ENCODE results near the gene EXT2. TPM values are rescaled to one million over a fixed set of nuclear protein-coding genes. Genes with fewer than 3 reads are reported as not detected.

Gene EXT2
- total RNA-seq, 1 donor: 174 TPM

GRCh38 chr11:44243086-44243485 lies 147.6 kb downstream of the EXT2 start:
- no peak for DNase-seq (ENCODE audit: insufficient read length, low spot score, missing footprints)
- Histone ChIP-seq H3K4me3 (ENCODE audit: insufficient read depth, low read length) (no peak overlapping the region), H3K27me3 (ENCODE audit: insufficient read depth, low read length) (no peaks in the 10 kb centered on the region), H2AFZ (ENCODE audit: low read length) (peak overlapping the region; percentile 18), H4K20me1 (ENCODE audit: insufficient read depth, low read length) (no peaks in the 10 kb centered on the region), H3K79me2 (ENCODE audit: insufficient read depth, low read length) (no peaks in the 10 kb centered on the region), H3K4me2 (ENCODE audit: insufficient read depth, low read length) (peak overlapping the region; percentile 39), H3K4me1 (ENCODE audit: insufficient read depth, low read length) (peaks cover 47% of the 10 kb centered on the region), H3K36me3 (ENCODE audit: insufficient read depth, low read length) (no peaks in the 10 kb centered on the region), H3K9me3 (ENCODE audit: low read depth, low read length) (no peaks in the 10 kb centered on the region), H3K27ac (ENCODE audit: low read depth, low read length) (no peak overlapping the region)
- TF ChIP-seq, protein P1, sequence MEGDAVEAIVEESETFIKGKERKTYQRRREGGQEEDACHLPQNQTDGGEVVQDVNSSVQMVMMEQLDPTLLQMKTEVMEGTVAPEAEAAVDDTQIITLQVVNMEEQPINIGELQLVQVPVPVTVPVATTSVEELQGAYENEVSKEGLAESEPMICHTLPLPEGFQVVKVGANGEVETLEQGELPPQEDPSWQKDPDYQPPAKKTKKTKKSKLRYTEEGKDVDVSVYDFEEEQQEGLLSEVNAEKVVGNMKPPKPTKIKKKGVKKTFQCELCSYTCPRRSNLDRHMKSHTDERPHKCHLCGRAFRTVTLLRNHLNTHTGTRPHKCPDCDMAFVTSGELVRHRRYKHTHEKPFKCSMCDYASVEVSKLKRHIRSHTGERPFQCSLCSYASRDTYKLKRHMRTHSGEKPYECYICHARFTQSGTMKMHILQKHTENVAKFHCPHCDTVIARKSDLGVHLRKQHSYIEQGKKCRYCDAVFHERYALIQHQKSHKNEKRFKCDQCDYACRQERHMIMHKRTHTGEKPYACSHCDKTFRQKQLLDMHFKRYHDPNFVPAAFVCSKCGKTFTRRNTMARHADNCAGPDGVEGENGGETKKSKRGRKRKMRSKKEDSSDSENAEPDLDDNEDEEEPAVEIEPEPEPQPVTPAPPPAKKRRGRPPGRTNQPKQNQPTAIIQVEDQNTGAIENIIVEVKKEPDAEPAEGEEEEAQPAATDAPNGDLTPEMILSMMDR (IDR thresholded peaks at IDR 0.05; ENCODE audit: extremely low read depth, low read depth, low read length): no peak

DNA sequence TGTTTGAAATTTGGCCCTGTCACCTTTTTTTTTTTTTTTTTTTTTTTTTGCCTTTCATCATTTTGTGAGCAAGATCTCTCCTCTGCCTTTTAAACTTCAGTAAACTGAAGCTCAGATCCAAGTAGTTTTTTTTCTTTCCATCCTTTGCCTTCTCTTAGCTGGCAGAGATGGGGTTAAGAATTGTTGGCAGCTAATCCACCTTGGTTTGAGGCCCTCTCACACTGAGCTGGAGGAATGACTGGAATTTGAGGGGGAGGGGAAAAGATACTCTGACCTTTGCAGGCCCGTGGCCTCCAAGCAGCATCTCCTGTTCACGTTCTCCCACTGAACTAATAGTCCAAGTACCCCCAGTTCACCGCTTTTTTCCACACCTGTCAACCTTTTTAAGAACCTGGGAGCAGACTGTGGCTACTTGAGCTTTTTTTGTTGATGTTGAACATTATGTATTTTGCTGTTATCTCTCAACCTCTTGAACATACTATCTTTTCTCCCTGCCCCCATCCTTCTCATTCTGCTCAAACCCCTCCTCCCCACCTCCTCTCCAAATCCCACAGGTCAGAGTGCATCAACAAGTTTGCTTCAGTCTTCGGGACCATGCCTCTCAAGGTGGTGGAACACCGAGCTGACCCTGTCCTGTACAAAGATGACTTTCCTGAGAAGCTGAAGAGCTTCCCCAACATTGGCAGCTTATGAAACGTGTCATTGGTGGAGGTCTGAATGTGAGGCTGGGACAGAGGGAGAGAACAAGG lies 148.3 kb downstream of the EXT2 start:
- H3K27ac ChIP-seq (ENCODE audit: low read depth, low read length): peak overlapping the region; percentile 19
- DNase-seq (ENCODE audit: insufficient read length, low spot score, missing footprints): peak; percentile 73

DNA sequence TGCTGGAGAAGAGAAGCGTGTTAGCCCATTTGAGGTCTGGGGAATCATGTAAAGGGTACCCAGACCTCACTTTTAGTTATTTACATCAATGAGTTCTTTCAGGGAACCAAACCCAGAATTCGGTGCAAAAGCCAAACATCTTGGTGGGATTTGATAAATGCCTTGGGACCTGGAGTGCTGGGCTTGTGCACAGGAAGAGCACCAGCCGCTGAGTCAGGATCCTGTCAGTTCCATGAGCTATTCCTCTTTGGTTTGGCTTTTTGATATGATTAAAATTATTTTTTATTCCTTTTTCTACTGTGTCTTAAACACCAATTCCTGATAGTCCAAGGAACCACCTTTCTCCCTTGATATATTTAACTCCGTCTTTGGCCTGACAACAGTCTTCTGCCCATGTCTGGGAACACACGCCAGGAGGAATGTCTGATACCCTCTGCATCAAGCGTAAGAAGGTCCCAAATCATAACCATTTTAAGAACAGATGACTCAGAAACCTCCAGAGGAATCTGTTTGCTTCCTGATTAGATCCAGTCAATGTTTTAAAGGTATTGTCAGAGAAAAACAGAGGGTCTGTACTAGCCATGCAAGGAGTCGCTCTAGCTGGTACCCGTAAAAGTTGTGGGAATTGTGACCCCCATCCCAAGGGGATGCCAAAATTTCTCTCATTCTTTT lies 149.3 kb downstream of the EXT2 start:
- H3K79me2 ChIP-seq (ENCODE audit: insufficient read depth, low read length): no peaks in the 10 kb centered on the region
- peaks cover 50% of the 10 kb centered on the region for H3K4me1 ChIP-seq (ENCODE audit: insufficient read depth, low read length)
- H3K4me2 ChIP-seq (ENCODE audit: insufficient read depth, low read length): peak overlapping the region; percentile 47
- no peaks in the 10 kb centered on the region for H3K36me3 ChIP-seq (ENCODE audit: insufficient read depth, low read length)
- DNase-seq (ENCODE audit: insufficient read length, low spot score, missing footprints): no peak
- no peak overlapping the region for H2AFZ ChIP-seq (ENCODE audit: low read length)
- no peaks in the 10 kb centered on the region for H3K9me3 ChIP-seq (ENCODE audit: low read depth, low read length)
- no peaks in the 10 kb centered on the region for H3K27me3 ChIP-seq (ENCODE audit: insufficient read depth, low read length)
- H3K4me3 ChIP-seq (ENCODE audit: insufficient read depth, low read length): no peak overlapping the region
- TF ChIP-seq, protein P1 (IDR thresholded peaks at IDR 0.05; ENCODE audit: extremely low read depth, low read depth, low read length): no peak
- no peaks in the 10 kb centered on the region for H4K20me1 ChIP-seq (ENCODE audit: insufficient read depth, low read length)
- H3K27ac ChIP-seq (ENCODE audit: low read depth, low read length): peak overlapping the region; percentile 19

More for the DNA sequence above, 148.3 kb downstream of the EXT2 start:
- Histone ChIP-seq H3K4me3 (ENCODE audit: insufficient read depth, low read length) (no peak overlapping the region), H3K79me2 (ENCODE audit: insufficient read depth, low read length) (no peaks in the 10 kb centered on the region), H3K4me1 (ENCODE audit: insufficient read depth, low read length) (peaks cover 50% of the 10 kb centered on the region), H3K9me3 (ENCODE audit: low read depth, low read length) (no peaks in the 10 kb centered on the region), H2AFZ (ENCODE audit: low read length) (no peak overlapping the region), H3K4me2 (ENCODE audit: insufficient read depth, low read length) (peak overlapping the region; percentile 39), H4K20me1 (ENCODE audit: insufficient read depth, low read length) (no peaks in the 10 kb centered on the region), H3K27me3 (ENCODE audit: insufficient read depth, low read length) (no peaks in the 10 kb centered on the region), H3K36me3 (ENCODE audit: insufficient read depth, low read length) (no peaks in the 10 kb centered on the region)
- TF ChIP-seq, protein P1 (IDR thresholded peaks at IDR 0.05; ENCODE audit: extremely low read depth, low read depth, low read length): no peak

GRCh38 chr11:44246726-44247125 lies 151.2 kb downstream of the EXT2 start:
- Histone ChIP-seq H3K79me2 (ENCODE audit: insufficient read depth, low read length) (no peaks in the 10 kb centered on the region), H3K27me3 (ENCODE audit: insufficient read depth, low read length) (no peaks in the 10 kb centered on the region), H3K4me2 (ENCODE audit: insufficient read depth, low read length) (peak overlapping the region; percentile 5), H3K4me3 (ENCODE audit: insufficient read depth, low read length) (no peak overlapping the region), H3K4me1 (ENCODE audit: insufficient read depth, low read length) (peaks cover 50% of the 10 kb centered on the region), H3K9me3 (ENCODE audit: low read depth, low read length) (no peaks in the 10 kb centered on the region), H2AFZ (ENCODE audit: low read length) (no peak overlapping the region), H3K36me3 (ENCODE audit: insufficient read depth, low read length) (no peaks in the 10 kb centered on the region), H3K27ac (ENCODE audit: low read depth, low read length) (no peak overlapping the region), H4K20me1 (ENCODE audit: insufficient read depth, low read length) (no peaks in the 10 kb centered on the region)
- TF ChIP-seq, protein P1 (IDR thresholded peaks at IDR 0.05; ENCODE audit: extremely low read depth, low read depth, low read length): no peak
- DNase-seq (ENCODE audit: insufficient read length, low spot score, missing footprints): no peak
